Brain microvascular endothelial cell (primary cell): ENCODE results near the gene CYFIP1.
"Not testable (repeated sequence)": the region's sequence is repeated elsewhere in the genome, so short reads cannot be mapped to it uniquely, and the experiment has no call there.

Experiments used
- DNase-seq: peaks from one replicate; pipeline ENCODE4 v3.0.0-alpha.2; 2020
- H3K27ac ChIP-seq: fragments of 250-450 bp; sonication (Bioruptor Pico); 2 replicates; pipeline ENCODE4 v1.5.1; 2020; ENCODE audit warnings: mild to moderate bottlenecking, moderate library complexity
- H3K27me3 ChIP-seq: fragments of 250-450 bp; sonication (Bioruptor Pico); replicated peaks from 2 replicates; pipeline ENCODE4 v1.5.1; 2020; ENCODE audit warnings: mild to moderate bottlenecking
- H3K36me3 ChIP-seq: fragments of 250-450 bp; sonication (Bioruptor Pico); replicated peaks from 2 replicates; pipeline ENCODE4 v1.5.1; 2020; ENCODE audit warnings: mild to moderate bottlenecking
- H3K4me3 ChIP-seq: 2 replicates; pipeline ENCODE4 v1.5.1; 2011; ENCODE audit warnings: low read depth, mild to moderate bottlenecking, control low read depth, low read length, moderate library complexity
- in situ Hi-C: cut with HindIII; loops from 2 replicates; pipeline ENCODE4 v1.10.0; 2017; ENCODE audit warnings: low sequenced_read_pairs, low pct_ligation_motif_present
- TF ChIP-seq, protein P1 (sequence below): IDR thresholded peaks from 2 replicates; pipeline ENCODE4 v1.5.1; 2011; ENCODE audit warnings: low read depth, mild to moderate bottlenecking, moderate library complexity, low read length, control low read depth, inconsistent platforms; ENCODE audit errors: missing control alignments

Gene CYFIP1

DNA sequence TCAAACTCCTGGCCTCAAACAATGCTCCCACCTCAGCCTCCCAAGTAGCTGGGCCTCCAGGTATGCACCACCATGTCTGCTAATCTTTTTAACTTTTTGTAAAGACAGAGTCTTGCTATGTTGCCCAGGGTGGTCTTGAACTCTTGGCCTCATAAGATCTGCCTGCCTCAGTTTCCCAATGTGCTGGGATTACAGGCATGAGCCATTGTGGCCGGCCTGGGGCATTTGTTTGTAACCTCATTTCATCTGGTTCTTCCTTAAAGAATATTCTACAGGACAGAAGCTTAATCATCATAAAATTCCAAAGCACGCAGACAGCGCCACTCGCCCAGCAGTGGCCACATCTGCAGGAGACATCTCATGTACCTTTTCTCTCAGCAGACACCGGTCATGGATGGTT, 23.6 kb upstream of the CYFIP1 start:
- in situ Hi-C loops = no loop called here
- Histone ChIP-seq H3K27ac (no peak overlapping the region), H3K4me3 (no peak overlapping the region), H3K27me3 (no peaks in the 10 kb centered on the region), H3K36me3 (peaks cover 55% of the 10 kb centered on the region)
- TF ChIP-seq, protein P1, sequence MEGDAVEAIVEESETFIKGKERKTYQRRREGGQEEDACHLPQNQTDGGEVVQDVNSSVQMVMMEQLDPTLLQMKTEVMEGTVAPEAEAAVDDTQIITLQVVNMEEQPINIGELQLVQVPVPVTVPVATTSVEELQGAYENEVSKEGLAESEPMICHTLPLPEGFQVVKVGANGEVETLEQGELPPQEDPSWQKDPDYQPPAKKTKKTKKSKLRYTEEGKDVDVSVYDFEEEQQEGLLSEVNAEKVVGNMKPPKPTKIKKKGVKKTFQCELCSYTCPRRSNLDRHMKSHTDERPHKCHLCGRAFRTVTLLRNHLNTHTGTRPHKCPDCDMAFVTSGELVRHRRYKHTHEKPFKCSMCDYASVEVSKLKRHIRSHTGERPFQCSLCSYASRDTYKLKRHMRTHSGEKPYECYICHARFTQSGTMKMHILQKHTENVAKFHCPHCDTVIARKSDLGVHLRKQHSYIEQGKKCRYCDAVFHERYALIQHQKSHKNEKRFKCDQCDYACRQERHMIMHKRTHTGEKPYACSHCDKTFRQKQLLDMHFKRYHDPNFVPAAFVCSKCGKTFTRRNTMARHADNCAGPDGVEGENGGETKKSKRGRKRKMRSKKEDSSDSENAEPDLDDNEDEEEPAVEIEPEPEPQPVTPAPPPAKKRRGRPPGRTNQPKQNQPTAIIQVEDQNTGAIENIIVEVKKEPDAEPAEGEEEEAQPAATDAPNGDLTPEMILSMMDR = no peak
- DNase-seq = no peak

GRCh38 chr15:23002920-23003319, 22.8 kb upstream of the CYFIP1 start:
- peaks cover 47% of the 10 kb centered on the region for H3K36me3 ChIP-seq
- no peak overlapping the region for H3K4me3 ChIP-seq
- no peak for DNase-seq
- H3K27ac ChIP-seq = no peak overlapping the region
- H3K27me3 ChIP-seq = no peaks in the 10 kb centered on the region
- TF ChIP-seq, protein P1 = no peak
- in situ Hi-C loops = no loop called here

DNA sequence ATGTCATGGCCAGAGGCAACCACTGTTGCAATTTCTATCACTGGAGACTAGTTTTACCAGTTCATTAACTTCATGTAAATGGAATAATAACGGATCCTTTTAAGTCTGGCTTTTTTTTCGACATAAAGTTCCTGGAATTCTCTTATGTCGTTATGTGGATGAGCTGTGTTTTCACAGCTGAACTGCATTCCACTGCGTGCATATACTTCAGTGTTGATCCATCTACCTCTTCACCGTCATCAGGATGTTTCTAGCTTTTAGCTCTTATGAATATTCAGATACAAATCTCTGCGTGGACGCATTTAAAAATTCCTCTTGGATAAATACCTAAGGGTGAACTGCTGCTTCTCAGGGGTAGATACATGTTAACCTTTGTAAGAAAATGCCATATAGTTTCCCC, 15.6 kb upstream of the CYFIP1 start:
- TF ChIP-seq, protein P1 = no peak
- in situ Hi-C loops = no loop called here
- no peak for DNase-seq
- peaks cover 13% of the 10 kb centered on the region for H3K36me3 ChIP-seq
- H3K27ac ChIP-seq = no peak overlapping the region
- H3K27me3 ChIP-seq = no peaks in the 10 kb centered on the region
- no peak overlapping the region for H3K4me3 ChIP-seq

- no peak for DNase-seq
- Histone ChIP-seq H3K36me3 (peaks cover 10% of the 10 kb centered on the region), H3K27ac (no peak overlapping the region), H3K4me3 (no peak overlapping the region), H3K27me3 (no peaks in the 10 kb centered on the region)
- TF ChIP-seq, protein P1 = no peak
- in situ Hi-C loops = no loop called here
These were observed 11.8 kb upstream of the CYFIP1 start for GRCh38 chr15:22992024-22992326.

GRCh38 chr15:22989576-22990477, 9.7 kb upstream of the CYFIP1 start:
- in situ Hi-C loops = no loop called here
- TF ChIP-seq, protein P1 = no peak

DNA sequence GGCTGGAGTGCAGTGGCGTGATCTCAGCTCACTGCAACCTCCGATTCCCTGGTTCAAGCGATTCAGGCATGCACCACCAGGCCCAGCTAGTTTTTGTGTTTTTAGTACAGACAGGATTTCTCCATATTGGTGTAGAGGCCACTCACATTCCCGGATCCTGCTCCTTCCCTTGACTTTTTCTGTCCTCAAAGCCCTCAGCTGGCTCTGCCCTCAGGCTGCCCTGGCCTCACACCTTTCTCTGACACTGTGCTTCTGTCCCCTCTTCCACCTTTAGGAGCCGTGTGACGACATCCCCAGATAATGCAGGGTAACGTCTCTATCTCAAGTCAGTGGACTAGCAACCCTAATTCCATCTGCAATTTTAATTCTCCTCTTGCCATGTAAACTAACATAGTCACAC, 8.6 kb upstream of the CYFIP1 start:
- TF ChIP-seq, protein P1 = no peak
- no peak overlapping the region for H3K27ac ChIP-seq
- H3K27me3 ChIP-seq = no peaks in the 10 kb centered on the region
- no peak overlapping the region for H3K4me3 ChIP-seq
- in situ Hi-C loops = no loop called here
- peaks cover 2% of the 10 kb centered on the region for H3K36me3 ChIP-seq
- DNase-seq = no peak

More at GRCh38 chr15:22989576-22990477, 9.7 kb upstream of the CYFIP1 start:
- Histone ChIP-seq H3K36me3 (peaks cover 10% of the 10 kb centered on the region), H3K27me3 (no peaks in the 10 kb centered on the region), H3K27ac (no peak overlapping the region), H3K4me3 (no peak overlapping the region)
- DNase-seq = no peak

DNA sequence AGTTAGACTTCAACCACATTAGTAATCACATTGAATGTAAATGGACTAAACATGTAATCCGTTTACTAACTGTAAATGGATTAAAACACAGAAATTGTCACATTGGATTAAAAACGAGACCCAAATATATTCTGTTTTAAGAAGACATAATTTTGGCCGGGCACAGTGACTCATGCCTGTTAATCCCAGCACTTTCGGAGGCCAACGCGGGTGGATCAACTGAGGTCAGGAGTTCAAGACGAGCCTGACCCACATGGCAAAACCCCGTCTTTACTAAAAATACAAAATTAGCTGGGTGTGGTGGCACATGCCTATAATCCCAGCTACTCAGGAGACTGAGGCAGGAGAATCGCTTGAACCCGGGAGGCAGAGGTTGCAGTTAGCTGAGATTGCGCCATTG, 1.8 kb upstream of the CYFIP1 start:
- H3K27ac ChIP-seq, H3K36me3 ChIP-seq, H3K27me3 ChIP-seq, in situ Hi-C loops, DNase-seq, H3K4me3 ChIP-seq: not testable (repeated sequence)
